NCI-H2029 (cell line): ENCODE measurements around the gene SH3GL3.

Experiments
- DNase-seq: peaks from one replicate; lab custom pipeline; 2025; lab: John Stamatoyannopoulos, UW

Gene SH3GL3, protein sequence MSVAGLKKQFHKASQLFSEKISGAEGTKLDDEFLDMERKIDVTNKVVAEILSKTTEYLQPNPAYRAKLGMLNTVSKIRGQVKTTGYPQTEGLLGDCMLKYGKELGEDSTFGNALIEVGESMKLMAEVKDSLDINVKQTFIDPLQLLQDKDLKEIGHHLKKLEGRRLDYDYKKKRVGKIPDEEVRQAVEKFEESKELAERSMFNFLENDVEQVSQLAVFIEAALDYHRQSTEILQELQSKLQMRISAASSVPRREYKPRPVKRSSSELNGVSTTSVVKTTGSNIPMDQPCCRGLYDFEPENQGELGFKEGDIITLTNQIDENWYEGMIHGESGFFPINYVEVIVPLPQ

DNA sequence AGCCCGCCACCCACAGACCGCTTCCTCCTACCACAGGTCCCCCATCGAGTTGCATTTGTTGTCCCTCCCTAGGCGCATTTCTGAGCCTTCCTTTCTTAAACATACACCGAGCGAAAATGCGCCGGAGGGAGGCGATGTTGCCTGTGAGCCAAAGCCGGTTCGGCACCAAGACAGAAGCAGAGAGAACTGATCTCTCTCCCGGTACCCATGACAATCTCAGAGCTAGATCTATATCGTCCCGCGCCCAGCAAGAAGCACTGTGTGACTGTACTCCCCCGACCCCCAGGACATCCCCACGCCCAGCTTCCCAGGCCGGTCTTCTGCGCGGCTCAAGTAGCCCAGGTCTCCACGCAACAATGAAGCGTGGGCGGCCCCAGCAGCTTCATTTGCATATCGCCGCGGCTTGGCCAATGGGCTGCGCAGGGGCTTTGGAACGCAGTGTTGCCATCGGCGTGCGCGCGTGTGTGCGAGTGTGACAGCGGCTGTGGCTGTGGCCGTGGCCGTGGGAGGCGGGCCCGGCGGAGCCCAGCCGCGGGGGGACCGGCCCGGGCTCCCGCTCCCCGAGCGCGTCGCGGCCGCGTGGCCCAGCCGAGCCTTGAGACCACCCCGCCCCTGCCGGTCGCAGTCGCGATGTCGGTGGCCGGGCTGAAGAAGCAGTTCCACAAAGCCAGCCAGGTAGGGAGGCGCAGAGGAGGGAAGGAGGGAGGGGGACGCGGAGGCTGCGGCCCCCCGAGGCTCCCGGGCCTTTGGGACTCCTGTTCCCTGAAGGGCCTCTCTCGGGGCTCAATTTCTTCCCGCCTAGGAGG, at the start of gene SH3GL3:
Gene SH3GL3, plus strand, starts transcription at position 438 of the 806 bp plus-strand sequence. Its CDS starts 193 bp downstream, at position 631.
- DNase-seq: no peak

DNA sequence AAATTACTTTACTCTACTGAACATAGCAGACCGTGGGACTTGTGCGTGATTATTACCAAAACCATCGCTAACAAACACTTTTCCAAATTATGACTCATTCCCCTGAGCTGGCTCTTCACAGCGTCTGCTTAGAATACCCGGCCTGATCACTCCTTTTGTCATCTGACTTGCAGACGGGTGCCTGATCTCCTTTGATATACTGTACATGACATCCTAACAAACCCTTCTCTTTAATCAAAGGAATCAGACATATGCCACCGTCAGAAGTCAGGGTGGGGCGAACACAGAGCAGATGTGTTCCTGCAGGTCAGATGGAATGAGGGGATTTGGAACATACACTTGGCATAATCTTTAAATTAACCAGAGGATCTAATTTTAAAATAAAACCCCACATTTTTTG, 48.5 kb upstream of the SH3GL3 start:
- DNase-seq: no peak

DNA sequence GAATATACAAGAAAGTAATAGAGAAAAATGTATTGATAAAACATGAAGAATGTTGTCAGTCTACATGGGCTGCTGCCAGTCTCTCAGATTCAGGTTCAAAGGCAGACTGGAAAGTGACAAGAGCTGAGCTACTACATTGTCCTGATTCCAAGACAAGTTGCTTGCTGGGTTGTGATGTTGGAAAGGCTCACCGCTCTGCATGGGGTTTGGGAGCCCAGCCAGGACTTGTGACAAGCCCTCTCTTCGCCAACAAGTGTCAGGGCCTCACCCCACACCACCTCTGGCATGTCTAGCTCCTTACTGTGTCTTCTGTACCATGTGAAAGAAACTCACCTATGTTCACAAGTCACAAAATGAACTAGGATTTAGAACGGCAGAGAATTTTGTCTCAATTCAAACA, 43.0 kb upstream of the SH3GL3 start:
- DNase-seq: no peak

DNA sequence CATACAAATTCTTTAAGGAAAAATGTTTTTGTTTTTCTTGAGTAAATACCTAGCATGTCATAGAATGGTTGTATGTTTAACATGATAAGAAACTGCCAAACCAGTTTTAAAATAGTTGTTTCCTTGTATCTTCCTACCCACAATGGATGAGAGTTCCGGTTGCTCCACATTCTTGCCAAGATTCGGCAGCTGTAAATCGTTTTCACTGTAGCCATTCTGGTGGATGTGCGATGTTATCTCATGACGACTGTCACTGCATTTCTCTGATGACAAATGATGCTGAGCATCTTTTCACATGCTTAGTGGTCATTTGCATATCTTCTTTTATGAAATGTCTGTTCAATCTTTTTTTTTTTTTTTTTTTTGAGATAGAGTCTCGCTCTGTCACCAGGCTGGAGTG, 36.6 kb upstream of the SH3GL3 start:
- no peak for DNase-seq

DNA sequence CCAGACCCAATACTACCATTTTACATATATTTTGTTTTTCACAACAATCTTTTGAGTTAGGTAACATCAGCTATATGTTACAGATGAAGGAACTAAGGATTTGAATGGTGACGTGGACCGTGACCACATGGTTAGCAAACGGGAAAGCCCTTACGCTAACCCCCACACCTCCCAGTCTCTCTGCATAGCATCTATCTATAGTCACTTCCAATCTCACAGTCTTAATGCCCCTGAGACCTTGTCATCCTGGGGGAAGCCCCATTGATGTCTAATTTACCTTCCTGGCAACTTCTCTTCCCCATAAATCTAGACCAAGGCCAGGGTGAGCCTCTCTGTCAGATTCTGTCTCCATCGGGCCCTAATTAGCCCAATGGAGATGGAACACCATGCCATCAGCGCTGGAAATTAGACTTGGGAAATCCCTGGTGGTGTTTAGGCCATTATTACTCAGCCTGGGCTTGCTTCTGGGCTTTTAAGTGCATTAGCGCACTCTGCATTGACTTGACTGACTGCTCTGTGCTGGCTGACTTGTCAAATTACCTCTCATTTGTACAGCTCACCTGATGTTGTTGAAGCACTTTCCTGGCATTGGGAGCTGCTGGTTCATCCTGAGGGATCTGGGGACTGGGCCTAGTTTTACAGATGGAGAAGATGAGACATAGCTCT, 34.0 kb upstream of the SH3GL3 start:
- no peak for DNase-seq

DNA sequence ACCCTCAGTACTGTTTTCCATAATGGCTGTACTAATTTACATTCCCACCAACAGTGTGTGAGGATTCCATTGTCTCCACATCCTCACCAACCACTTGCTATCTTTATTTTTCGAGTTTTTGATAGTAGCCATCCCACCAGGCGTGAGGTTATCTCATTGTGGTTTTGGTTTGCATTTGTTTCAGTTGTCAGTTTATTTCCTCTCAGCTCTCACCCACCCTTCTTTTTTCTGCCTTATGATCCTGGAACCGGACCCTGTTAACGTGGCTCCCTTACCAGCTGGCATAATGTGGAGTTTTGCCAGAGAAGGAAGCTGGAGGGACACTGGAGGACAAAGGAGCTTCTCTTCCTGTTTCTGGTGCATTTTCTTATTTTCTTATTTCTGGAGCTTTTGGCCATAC, 25.1 kb upstream of the SH3GL3 start:
- no peak for DNase-seq

DNA sequence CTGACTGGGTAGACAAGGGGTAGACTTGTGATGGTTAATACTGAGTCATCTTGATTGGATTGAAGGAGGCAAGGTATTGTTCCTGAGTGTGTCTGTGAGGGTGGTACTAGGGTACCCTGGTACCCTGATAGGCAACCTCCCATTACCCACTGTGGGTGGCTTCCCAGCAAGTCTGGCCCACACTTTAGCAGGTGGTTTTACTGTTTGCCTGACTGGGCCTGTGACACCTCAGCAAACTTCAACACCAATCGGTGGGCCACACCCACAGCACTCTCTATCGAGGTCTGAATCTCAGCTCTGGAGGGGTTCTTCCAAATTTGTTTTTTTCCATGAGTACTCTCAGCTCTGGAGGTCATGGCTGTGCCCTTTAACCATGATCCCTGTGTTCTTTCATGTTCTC, 24.6 kb upstream of the SH3GL3 start:
- DNase-seq: no peak

DNA sequence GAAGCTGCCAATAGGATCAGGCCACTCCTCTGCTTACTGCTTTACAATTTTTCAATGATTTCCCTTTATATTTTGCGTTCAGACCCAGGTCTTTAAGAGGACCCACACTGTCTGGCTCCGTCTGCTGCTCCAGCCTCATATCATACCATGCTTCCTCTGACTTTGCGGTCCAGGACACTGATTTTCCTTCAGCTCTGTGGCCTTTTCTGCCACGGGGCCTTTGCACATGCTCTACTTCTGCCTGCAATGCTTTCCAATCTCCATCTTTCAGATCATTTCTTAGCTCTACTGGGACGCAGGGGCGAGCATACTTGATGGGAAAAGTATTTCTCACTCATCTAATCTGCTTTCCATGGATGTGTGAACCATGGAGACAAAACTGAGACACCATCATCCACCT, 23.0 kb upstream of the SH3GL3 start:
- no peak for DNase-seq

DNA sequence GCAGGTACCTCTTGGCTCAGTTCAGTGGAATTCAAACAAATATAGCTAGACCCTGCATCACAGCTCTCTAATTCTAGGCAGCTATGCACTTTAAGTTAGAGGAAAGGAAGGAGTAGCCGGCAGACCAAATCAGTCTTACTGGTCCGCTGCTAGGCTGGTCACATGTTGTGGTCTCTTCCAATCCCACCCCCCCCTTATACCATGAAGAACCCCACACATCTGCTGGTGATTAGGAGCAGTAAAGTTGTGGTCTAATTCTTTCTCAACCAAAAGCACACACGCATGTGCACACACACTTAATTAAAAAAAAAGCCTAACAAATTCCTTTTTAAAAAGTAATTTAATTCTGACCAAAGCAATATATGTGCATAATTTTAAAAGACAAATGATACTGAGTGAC, 16.7 kb upstream of the SH3GL3 start:
- DNase-seq: no peak

DNA sequence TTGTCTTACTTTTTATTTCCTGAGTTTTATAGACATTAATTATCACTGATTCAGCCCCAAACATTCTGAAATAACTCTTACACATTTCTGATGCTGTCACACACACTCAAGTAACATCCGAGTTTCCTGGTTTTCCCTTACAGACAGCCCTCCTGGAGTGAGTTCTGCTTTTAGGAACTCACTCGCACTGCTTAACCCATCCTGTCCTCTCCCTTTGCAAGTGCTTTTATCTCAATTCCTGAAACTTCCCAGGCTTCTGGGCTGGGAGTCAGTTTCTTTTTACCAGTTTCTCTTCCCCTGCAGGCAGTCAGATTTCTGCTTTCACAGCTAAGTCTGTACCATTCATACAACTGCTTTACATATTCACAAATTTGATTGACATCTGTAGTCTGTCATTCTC, 15.6 kb upstream of the SH3GL3 start:
- DNase-seq: no peak

DNA sequence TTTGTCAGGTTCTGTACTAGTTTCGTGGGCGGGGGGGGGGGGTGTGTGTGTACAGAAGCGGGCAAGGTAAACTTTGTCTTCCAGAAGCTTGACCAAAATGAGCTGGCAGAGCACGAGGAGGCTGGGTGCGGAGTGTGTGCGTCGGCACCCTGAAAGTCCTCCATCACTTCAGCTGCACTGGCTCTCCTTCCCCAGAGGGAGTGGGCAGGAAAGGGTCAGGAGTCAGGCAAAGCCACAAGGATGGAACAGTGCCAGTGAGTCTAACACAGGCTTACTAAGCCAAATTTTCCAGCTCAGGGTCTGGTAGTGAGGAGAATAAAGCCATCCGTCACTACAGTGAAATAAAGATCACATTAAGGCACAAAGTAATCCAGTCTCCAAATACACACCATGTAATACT, 11.9 kb upstream of the SH3GL3 start:
- DNase-seq: no peak

DNA sequence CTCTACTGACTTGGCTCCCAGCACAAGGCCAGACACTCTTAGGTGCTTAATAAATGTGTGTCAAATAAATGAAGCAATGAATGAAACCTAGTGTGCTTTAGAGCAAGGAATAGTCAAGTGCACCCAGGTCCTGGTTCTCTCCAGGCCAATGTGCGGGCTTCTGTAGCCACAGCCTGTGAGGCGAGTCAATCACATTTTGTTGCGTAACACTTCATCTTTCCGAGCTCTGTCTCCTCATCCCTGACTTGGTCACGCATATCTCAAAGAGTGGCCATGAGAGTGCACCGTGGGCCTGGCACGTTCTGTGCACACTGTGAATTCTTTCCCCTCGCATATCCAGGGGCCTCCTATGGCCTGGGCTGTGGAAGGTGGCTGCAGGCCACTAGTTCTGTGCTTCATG, 11.4 kb upstream of the SH3GL3 start:
- DNase-seq: no peak

DNA sequence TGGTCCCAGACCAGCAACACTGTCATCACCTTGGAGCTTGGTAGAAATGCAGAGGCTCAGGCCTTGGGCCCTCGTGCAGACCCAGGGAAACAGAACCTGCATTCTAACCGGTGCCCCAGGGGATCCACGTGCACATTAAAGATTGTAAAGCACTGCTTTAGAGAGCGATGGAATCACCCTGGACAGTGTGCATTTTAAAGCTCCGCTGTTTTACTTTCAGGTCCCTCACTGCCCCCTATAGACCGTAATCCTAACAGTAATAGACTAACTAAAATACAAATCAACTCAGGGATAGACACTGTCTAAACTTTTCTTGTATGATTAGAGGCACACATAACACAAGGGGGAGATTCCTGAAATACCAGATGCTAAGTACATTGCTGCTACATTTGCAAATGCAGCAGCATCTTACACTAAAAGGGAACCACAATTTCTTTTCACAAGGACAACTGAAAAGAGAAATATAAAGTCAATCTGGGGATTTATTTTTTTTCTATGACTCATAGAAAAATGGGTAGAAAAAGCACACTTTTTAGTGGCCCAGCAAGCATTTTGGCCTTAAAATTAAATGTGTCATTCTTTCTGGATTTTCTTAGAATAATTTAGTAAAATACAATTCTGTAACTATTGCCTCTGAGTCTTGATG, 10.5 kb upstream of the SH3GL3 start:
- no peak for DNase-seq

DNA sequence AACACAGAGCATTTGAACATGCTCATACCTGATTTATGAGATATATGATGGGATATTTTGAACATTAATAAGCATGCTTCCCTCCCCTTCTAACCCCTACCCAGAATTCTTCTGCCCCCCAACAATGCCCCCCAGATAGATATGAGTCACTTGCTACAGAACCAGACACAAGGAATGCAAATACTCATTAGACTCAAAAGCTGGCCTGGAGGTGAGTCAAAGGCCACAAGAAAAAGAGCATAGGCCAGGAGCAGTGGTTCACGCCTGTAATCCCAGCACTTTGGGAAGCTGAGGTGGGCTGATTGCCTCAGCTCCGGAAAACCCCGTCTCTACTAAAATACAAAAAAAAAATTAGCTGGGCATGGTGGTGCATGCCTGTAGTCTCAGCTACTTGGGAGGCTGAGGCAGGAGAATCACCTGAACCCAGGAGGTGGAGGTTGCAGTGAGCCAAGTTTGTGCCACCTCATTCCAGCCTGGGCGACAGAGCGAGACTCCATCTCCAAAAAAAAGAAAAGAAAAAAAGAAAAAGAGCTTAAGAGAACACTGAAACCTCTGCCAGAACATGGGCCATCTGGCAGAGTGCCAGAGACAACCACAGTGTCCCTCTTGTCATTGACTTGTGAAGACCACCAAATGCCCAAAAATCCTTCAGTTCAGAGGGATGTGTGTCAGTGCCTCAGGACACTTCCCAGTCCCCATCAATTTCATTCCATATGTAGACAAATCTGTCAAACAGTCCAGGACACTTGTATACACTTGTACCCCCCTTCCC, 3.9 kb upstream of the SH3GL3 start:
- DNase-seq: no peak

DNA sequence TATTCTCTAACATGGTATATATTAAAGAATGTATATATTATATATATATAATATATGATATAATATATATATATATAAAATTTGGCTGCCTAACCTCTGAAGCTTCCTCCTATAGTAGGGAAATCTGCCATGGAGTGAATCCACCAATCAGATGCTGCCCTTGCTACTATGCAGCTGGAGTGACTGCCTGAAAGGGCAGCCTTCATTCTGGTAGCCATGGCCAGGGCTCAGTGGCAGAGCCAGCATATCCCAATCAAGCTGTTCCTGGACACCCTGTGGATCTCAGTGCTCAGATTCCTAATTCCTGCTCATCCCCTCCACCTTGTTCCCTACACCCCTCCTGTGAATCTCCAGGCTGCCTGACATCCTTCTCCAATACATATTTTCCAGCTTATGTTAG, 2.2 kb upstream of the SH3GL3 start:
- DNase-seq: no peak

DNA sequence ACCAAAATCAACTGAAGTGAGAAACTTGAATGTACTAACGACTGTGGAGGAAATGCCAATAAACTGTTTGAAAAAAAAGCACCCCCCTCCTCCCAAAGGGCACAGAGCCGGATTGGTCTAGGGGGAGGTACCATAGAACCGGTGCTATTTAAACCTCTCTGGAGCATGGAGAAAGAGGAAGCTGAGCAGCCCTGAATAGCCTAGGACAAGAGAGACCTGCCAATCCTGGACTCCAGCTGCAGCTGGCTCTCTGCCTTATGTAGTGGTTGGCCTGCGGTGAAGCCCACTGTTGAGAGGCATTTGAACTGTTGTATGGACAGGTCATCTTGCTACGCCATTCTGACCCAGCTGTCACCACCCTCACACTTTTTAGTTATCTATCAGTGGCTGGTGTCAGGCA, 1.5 kb upstream of the SH3GL3 start:
- DNase-seq: no peak

DNA sequence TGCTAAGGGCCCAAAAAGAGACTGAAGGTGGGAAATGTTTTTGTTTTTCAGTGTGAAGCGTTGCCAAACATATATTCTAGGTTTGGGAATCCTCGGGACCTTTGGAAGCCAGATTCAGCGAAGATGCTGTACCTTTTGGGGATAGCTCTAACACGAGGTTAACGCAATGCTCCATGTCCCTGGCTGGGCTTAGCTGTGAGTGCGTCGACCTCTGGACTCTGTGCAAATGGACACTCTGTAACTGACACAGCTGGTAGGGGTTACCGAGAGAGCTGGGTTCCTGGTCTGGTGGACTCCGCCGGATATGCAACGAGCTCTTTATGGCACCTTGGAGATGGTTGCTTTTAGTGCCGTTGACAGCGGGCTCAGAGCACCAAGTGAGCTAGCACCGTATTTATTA, 724 bp upstream of the SH3GL3 start:
- DNase-seq: no peak

DNA sequence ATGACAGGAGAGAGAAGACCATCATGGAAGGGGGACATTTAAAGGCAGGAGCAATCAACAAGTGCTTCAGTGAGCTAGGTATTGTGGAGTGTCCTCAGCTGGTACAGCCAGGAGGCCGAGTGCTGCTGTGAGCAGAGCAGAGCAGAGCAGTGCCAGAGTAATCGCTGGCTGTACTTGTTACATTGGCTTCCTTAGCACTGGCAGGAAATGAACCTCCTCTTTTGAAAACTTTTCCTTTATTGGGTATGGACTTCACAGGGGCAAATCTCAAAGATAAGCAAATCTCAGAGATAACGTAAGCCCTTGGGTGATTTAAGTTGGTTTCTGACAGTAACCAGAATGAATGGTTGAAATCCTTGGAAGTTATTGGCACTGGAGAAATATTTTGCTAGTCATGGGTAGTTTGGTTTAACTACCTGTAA, 2.1 kb downstream of the SH3GL3 start:
- DNase-seq: no peak

DNA sequence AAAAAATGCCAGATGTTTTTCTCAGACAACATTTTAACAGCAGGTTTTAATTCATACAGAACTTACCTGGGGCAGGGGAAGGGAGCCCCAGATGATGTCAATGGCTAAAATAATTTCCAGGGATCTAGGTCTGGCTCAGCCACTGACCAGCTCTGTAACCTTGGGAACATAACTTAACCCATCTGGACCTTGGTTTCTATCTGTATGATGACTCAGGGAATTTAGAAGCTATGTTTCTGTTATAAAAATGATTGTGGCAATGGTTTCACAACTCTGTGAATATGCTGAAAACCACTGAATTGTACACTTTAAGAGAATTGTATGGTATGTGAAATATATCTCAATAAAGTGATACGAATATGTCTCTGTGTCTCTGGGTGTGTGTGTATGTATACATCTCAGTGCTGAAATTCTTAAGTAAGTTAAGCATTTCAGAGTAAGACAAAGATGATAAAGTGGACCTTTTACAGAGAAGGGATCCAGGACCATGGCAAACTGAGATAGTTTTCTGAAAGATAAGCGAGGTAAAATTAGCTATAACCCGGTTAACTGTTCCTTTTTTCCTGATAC, 2.9 kb downstream of the SH3GL3 start:
- no peak for DNase-seq

DNA sequence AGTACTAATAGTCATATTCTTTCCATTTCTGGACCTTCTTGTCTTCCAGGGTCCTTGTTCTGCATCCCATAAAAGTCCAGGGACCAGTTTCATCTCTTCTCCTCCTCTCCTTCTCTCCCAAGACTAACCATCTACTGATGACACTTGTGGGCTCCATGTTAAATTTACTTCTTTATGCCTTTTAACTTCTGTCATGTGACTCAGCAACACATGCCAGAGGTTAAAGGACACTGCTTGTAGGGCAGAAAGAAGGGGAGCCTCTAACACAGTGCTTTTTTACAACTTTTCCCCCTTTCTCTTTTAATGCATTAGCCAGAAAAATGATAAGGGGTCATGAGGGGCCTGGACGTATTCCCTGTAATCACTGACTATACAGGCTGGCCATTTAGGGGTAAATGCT, 10.0 kb downstream of the SH3GL3 start:
- no peak for DNase-seq

DNA sequence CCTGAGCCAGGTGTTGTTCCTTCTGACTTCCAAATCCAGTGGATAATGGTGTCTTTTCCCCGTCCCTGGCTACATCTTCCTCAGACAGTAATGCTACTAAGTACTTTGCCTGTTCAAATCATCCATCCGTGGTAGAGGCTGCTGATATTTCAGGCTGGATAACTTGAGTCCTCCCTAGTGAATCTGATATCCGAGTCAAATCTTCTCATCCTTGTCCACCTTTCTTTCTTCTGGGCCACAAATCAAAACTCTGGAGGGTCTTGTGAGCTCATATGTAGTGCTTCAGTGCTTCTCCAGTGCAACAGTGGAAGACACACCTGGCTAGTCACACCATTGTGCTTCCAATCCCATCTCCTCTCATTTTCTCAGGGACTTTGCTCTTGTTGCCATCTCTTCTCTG, 11.2 kb downstream of the SH3GL3 start:
- no peak for DNase-seq
